T-cell (primary cell): ENCODE data around the gene KIAA1755. TPM values are rescaled to one million over a fixed set of nuclear protein-coding genes. Genes with fewer than 3 reads are reported as not detected.

Experiments used
- ATAC-seq, 4 experiments: fragments of 200-7000 bp in 3 of 4; fragments of 150-1000 bp in 1 of 4; cut with Tn5 transposase; replicated peaks in 1 of 4; 1 replicate in 3 of 4; 2 replicates in 1 of 4; pipeline ENCODE4 v1.10.0; 2021; ENCODE audit warnings: moderate library complexity in 3 of 4, mild to moderate bottlenecking in 2 of 4, moderate number of reproducible peaks in 1 of 4
- CTCF ChIA-PET, 2 donors: fragments of 300-600 bp; sonication (Branson Sonifier 250); formaldehyde crosslinking; loops; one replicate each; lab custom pipeline; 2022; ENCODE audit warnings: antibody characterized with exemption in 2 of 2; lab: Charles Lee
- POLR2A ChIA-PET, 2 donors: fragments of 300-600 bp; sonication (Branson Sonifier 250); formaldehyde crosslinking; loops; one replicate each; lab custom pipeline; 2022; ENCODE audit warnings: antibody characterized with exemption in 2 of 2; lab: Charles Lee
- DNase-seq, 35 experiments: peaks; one replicate each; pipeline versions ENCODE4 v3.0.0 to v3.0.0-alpha.2; 2013 to 2023
- H3K27ac ChIP-seq: one replicate; pipeline ENCODE4 v1.5.1; 2013; ENCODE audit warnings: low read length
- H3K27me3 ChIP-seq, 2 experiments: replicated peaks in 1 of 2; 1 replicate in 1 of 2; 2 replicates in 1 of 2; pipeline versions ENCODE4 v1.6.1 to v1.7.0; 2013; ENCODE audit warnings: low read length in 1 of 2, mixed read lengths in 1 of 2; ENCODE audit not compliant: control insufficient read depth in 2 of 2, insufficient read depth in 2 of 2; ENCODE audit errors: extremely low read depth in 1 of 2
- H3K36me3 ChIP-seq, 2 donors: 1 replicate in 1 of 2; 2 replicates in 1 of 2; pipeline versions ENCODE4 v1.6.1 to v1.7.0; 2013; ENCODE audit warnings: low read length in 1 of 2; ENCODE audit not compliant: control insufficient read depth in 2 of 2, insufficient read depth in 1 of 2; ENCODE audit errors: extremely low read depth in 1 of 2
- H3K4me1 ChIP-seq, 2 experiments: 1 replicate in 1 of 2; 2 replicates in 1 of 2; pipeline versions ENCODE4 v1.6.1 to v1.7.0; 2013; ENCODE audit warnings: low read length in 2 of 2, mixed read lengths in 1 of 2; ENCODE audit not compliant: insufficient read depth in 2 of 2, control insufficient read depth in 1 of 2; ENCODE audit errors: extremely low read depth in 1 of 2
- H3K4me3 ChIP-seq, 2 donors: 1 replicate in 1 of 2; 2 replicates in 1 of 2; pipeline versions ENCODE4 v1.5.1 to v1.7.0; 2013; ENCODE audit warnings: mild to moderate bottlenecking in 2 of 2, low read length in 1 of 2, moderate library complexity in 1 of 2; ENCODE audit not compliant: control insufficient read depth in 1 of 2; ENCODE audit errors: extremely low read depth in 1 of 2
- H3K9me3 ChIP-seq: 2 replicates; pipeline ENCODE4 v1.7.0; 2013
- H3K27ac Mint-ChIP-seq, 2 donors: one replicate each; pipeline ENCODE4 v1.8.0; 2020 to 2021; ENCODE audit warnings: mild to moderate bottlenecking in 2 of 2, mixed read lengths in 2 of 2
- H3K27me3 Mint-ChIP-seq, 2 donors: one replicate each; pipeline ENCODE4 v1.8.0; 2021 to 2022; ENCODE audit warnings: mixed read lengths in 2 of 2
- H3K36me3 Mint-ChIP-seq: one replicate; pipeline ENCODE4 v1.8.0; 2021; ENCODE audit warnings: mixed read lengths
- H3K4me1 Mint-ChIP-seq, 3 donors: one replicate each; pipeline ENCODE4 v1.8.0; 2020 to 2022; ENCODE audit warnings: mixed read lengths in 3 of 3, mild to moderate bottlenecking in 1 of 3
- H3K4me3 Mint-ChIP-seq, 3 donors: one replicate each; pipeline ENCODE4 v1.8.0; 2020 to 2022; ENCODE audit warnings: mild to moderate bottlenecking in 3 of 3, mixed read lengths in 3 of 3, moderate library complexity in 3 of 3
- H3K9me3 Mint-ChIP-seq, 3 donors: one replicate each; pipeline ENCODE4 v1.8.0; 2020 to 2022; ENCODE audit warnings: mixed read lengths in 3 of 3
- WGBS: methylation state at CpG from one replicate; pipeline ENCODE4 v1.1.5; 2013; ENCODE audit warnings: missing lambda C conversion rate; ENCODE audit not compliant: insufficient coverage; 5-methylcytosine and 5-hydroxymethylcytosine counted together
- total RNA-seq, 35 experiments: library from RNA in 6 of 35; stranded (reverse) in 6 of 35; fragments of 120-200 nt in 1 of 35; gene quantifications; one replicate each; pipeline versions ENCODE4 v1.2.1 to v1.2.4 and lab custom pipeline; 2013 to 2026

The KIAA1755 gene
- total RNA-seq, 5 donors from 2014 or later (not counting 1 experiment from before 2014, with no cell fraction given) = not detected

- Histone ChIP-seq H3K4me1 (no peaks in the 10 kb centered on the region), H3K27ac (no peak overlapping the region), H3K4me3 (no peak overlapping the region), H3K9me3 (no peaks in the 10 kb centered on the region), H3K36me3 (no peaks in the 10 kb centered on the region), H3K27me3 (peaks cover 0 to 15% of the 10 kb centered on the region in 2 experiments)
- no peaks in the 10 kb centered on the region for H3K4me1 Mint-ChIP-seq
- peaks cover 26% of the 10 kb centered on the region in 2 donors for H3K27me3 Mint-ChIP-seq
- H3K27ac Mint-ChIP-seq = no peak overlapping the region
- CTCF ChIA-PET = interaction anchor here in 1 of 2 donors (0.6 kb wide), 1 partner anchor 422 kb away, joined by 3 read pairs; no protein-coding TSS in a partner anchor
- ATAC-seq (no peak), DNase-seq (no peak)
- POLR2A ChIA-PET = no interaction called here
- no peaks in the 10 kb centered on the region for H3K9me3 Mint-ChIP-seq
- H3K4me3 Mint-ChIP-seq = no peak overlapping the region
- H3K36me3 Mint-ChIP-seq = no peaks in the 10 kb centered on the region
- WGBS = 100% methylated on average over 2 of the region's 6 CpGs
Measured at GRCh38 chr20:38269715-38270114, 9.2 kb upstream of the KIAA1755 start.

DNA sequence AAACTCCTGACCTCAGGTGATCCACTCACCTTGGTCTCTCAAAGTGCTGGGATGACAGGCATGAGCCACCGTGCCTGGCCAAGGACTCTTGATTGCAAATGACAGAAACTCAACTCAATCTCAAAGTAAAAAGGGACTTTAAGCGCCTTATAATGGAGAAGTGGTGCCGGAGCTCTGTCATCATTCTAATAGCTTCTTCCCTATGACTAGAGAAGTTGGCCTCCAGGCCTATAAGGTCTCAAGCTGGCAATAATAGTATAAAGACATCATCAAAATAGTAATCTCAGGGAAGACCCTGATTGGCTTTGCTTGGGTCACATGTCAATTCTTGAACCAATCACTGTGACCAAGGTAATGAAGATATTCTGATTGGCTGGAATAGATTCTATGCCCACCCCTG lies 8.5 kb upstream of the KIAA1755 start:
- ChIA-PET CTCF (interaction anchor here in 1 of 2 donors (0.6 kb wide), 1 partner anchor 421 kb away, joined by 3 read pairs; no protein-coding TSS in a partner anchor), POLR2A (no interaction called here)
- ATAC-seq (no peak), DNase-seq (no peak)
- no peaks in the 10 kb centered on the region for H3K4me1 Mint-ChIP-seq
- Histone ChIP-seq H3K27ac (no peak overlapping the region), H3K36me3 (no peaks in the 10 kb centered on the region), H3K27me3 (peaks cover 0 to 15% of the 10 kb centered on the region in 2 experiments), H3K4me3 (no peak overlapping the region), H3K4me1 (no peaks in the 10 kb centered on the region), H3K9me3 (no peaks in the 10 kb centered on the region)
- H3K27me3 Mint-ChIP-seq = peaks cover 29% of the 10 kb centered on the region in 2 donors
- H3K36me3 Mint-ChIP-seq = no peaks in the 10 kb centered on the region
- H3K9me3 Mint-ChIP-seq = no peaks in the 10 kb centered on the region
- H3K4me3 Mint-ChIP-seq = no peak overlapping the region
- H3K27ac Mint-ChIP-seq = no peak overlapping the region
- WGBS = no CpG with 5 or more reads among the region's 3 CpGs

- no peak for ATAC-seq
- Mint-ChIP-seq H3K27ac (no peak overlapping the region), H3K4me1 (no peaks in the 10 kb centered on the region), H3K9me3 (no peaks in the 10 kb centered on the region), H3K27me3 (peaks cover 31 to 34% of the 10 kb centered on the region in 2 donors), H3K4me3 (no peak overlapping the region), H3K36me3 (no peaks in the 10 kb centered on the region)
- no peaks in the 10 kb centered on the region for H3K9me3 ChIP-seq
- H3K4me1 ChIP-seq = no peaks in the 10 kb centered on the region
- no peaks in the 10 kb centered on the region for H3K36me3 ChIP-seq
- H3K27me3 ChIP-seq = peaks cover 0 to 20% of the 10 kb centered on the region in 2 experiments
- ChIA-PET POLR2A (no interaction called here), CTCF (no interaction called here)
- H3K27ac ChIP-seq = no peak overlapping the region
- no peak for DNase-seq
- 75% methylated on average over 4 of the region's 5 CpGs for WGBS
- no peak overlapping the region for H3K4me3 ChIP-seq
Measured at GRCh38 chr20:38267901-38268514, 7.5 kb upstream of the KIAA1755 start.

DNA sequence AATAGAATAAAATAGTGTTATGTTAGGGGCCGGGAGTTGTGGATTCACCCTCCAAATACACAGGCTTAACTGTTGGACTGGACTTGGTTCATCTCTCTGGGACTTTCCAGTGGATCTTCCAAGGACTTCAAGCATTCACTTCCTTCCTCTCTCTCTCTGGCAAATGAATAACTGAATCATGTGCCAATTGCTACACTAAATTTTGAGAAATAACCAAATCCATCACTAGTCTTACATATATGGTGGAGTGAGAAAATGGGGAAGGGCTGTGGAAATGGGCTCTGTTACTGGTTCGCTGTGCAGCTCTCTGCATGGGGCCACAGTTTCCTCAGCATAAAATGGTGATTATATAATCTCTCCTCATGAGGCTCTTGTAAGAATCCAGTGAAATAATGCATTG lies 6.8 kb upstream of the KIAA1755 start:
- ChIA-PET POLR2A (no interaction called here), CTCF (no interaction called here)
- Mint-ChIP-seq H3K36me3 (no peaks in the 10 kb centered on the region), H3K4me3 (no peak overlapping the region), H3K9me3 (no peaks in the 10 kb centered on the region), H3K4me1 (no peaks in the 10 kb centered on the region), H3K27ac (no peak overlapping the region), H3K27me3 (peaks cover 36 to 41% of the 10 kb centered on the region in 2 donors)
- no peak for DNase-seq
- peaks cover 0 to 21% of the 10 kb centered on the region in 2 experiments for H3K27me3 ChIP-seq
- no peak overlapping the region for H3K27ac ChIP-seq
- H3K4me1 ChIP-seq = no peaks in the 10 kb centered on the region
- ATAC-seq = no peak
- no peak overlapping the region for H3K4me3 ChIP-seq
- no CpG with 5 or more reads among the region's 2 CpGs for WGBS
- no peaks in the 10 kb centered on the region for H3K36me3 ChIP-seq
- no peaks in the 10 kb centered on the region for H3K9me3 ChIP-seq

- no peaks in the 10 kb centered on the region for H3K4me1 Mint-ChIP-seq
Measured at GRCh38 chr20:38266426-38266825, 5.9 kb upstream of the KIAA1755 start.

DNA sequence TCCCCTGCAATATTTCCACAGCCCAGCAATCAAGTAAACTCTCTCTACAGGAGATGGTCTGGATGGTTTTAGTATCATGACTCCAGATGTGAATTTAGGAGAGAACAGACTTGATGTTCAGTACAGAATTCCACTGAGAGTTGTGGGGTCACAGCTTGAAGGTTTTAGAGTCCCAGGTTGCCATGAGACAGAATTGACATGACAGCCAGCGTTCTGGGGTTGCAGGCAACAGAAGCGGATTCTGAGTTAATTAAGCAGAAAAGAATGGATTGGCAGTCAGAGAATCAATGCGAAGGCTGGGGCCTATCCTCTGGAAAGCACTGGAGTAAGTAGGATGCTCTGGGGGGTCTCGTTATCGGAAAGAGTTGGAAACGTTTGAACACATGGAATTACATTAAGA lies 2.4 kb upstream of the KIAA1755 start:
- no peak overlapping the region for H3K27ac ChIP-seq
- H3K36me3 ChIP-seq = no peaks in the 10 kb centered on the region
- Mint-ChIP-seq H3K27ac (no peak overlapping the region), H3K4me3 (no peak overlapping the region), H3K27me3 (peaks cover 52% of the 10 kb centered on the region in 2 donors), H3K36me3 (no peaks in the 10 kb centered on the region), H3K9me3 (no peaks in the 10 kb centered on the region), H3K4me1 (peaks cover 6 to 8% (median 7%) of the 10 kb centered on the region in 3 donors)
- ATAC-seq (no peak), DNase-seq (no peak)
- CTCF ChIA-PET = no interaction called here
- peaks cover 0 to 4% of the 10 kb centered on the region in 2 experiments for H3K4me1 ChIP-seq
- WGBS = 89% methylated on average over 3 of the region's 6 CpGs
- POLR2A ChIA-PET = no interaction called here
- H3K27me3 ChIP-seq = peaks cover 4 to 34% of the 10 kb centered on the region in 2 experiments
- no peak overlapping the region for H3K4me3 ChIP-seq
- no peaks in the 10 kb centered on the region for H3K9me3 ChIP-seq

More at GRCh38 chr20:38266426-38266825, 5.9 kb upstream of the KIAA1755 start:
- H3K27ac ChIP-seq = no peak overlapping the region
- Mint-ChIP-seq H3K27me3 (peaks cover 39 to 42% of the 10 kb centered on the region in 2 donors), H3K9me3 (no peaks in the 10 kb centered on the region), H3K36me3 (no peaks in the 10 kb centered on the region), H3K27ac (no peak overlapping the region), H3K4me3 (no peak overlapping the region)
- no peak overlapping the region for H3K4me3 ChIP-seq
- ATAC-seq (no peak), DNase-seq (no peak)
- H3K9me3 ChIP-seq = no peaks in the 10 kb centered on the region
- peaks cover 0 to 23% of the 10 kb centered on the region in 2 experiments for H3K27me3 ChIP-seq
- POLR2A ChIA-PET = no interaction called here
- CTCF ChIA-PET = no interaction called here
- H3K36me3 ChIP-seq = no peaks in the 10 kb centered on the region
- H3K4me1 ChIP-seq = no peaks in the 10 kb centered on the region
- WGBS = no CpG with 5 or more reads among the region's 2 CpGs
